SH-SY5Y (cell line): ENCODE measurements around the gene PIP5K1B.

Source experiments
- GATA2 ChIP-seq: IDR thresholded peaks from 2 replicates; pipeline ENCODE4 v1.6.1; 2011; ENCODE audit warnings: mild to moderate bottlenecking, low read depth, low read length
- GATA3 ChIP-seq: IDR thresholded peaks from 2 replicates; pipeline ENCODE4 v1.6.1; 2011; ENCODE audit warnings: low read depth, mild to moderate bottlenecking, low read length, moderate library complexity

DNA sequence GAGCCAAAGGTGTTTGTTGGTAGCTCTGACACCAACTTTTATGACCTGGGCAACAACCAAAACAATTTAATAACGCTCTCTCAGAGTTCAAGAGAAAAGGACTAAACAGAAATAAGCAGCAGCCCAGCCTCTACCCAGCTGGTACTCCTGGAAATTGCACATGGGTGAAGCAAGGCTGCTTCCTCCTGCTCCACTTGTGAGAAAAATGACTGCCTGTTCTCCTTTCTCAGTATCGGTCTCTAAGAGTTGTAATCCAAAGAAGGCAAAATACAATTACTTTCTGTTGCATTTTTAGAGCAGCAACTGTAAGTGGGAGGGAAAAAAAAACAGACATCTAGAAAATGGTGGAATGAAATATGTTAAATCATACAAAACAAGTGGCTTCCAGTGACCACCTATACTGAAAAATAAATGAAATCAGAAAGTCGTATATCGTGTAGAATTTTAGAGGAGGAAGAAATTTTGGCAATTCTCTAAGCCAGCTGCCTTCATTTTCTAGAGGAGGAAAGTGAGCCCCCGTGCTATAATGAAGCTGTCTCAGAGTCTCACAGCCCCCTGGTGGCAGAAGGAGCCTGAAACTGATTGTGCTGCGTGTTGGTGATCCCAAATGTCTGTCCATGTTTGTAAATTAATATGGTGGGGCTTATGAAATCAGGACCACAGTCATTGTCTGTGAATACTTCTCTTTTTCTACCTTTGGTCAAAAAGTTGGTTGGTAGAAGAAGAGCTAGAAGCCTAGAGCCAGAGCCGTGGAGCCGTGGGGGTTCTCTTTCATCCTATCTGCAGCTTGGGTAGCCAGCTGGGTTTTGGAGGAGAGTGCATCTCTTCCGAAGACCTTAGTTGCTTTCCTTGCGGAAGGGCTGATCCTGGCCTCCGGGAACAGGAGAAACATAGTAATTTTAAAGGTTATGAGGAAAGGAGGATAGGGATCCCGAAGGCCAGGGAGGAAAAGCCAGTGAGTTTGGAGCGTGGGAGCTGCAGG lies 139.9 kb downstream of the PIP5K1B start:
- TF ChIP-seq GATA2 (no peak), GATA3 (no peak)
